HG03342 (cell line): ENCODE results near the gene NAP1L1.
"Not testable (repeated sequence)": the region's sequence is repeated elsewhere in the genome, so short reads cannot be mapped to it uniquely, and the experiment has no call there.

Experiments used
- ATAC-seq: cut with Tn5 transposase; IDR thresholded peaks from one replicate; pipeline ENCODE4 v1.9.1; 2021; ENCODE audit warnings: mild to moderate bottlenecking, moderate library complexity; ENCODE audit not compliant: unreplicated experiment

NAP1L1 gene

GRCh38 chr12:75994069-75994740 lies 90.3 kb downstream of the NAP1L1 start:
- ATAC-seq, result no peak

GRCh38 chr12:75991753-75992152 lies 92.7 kb downstream of the NAP1L1 start:
- no peak for ATAC-seq

GRCh38 chr12:75990189-75990912 lies 94.1 kb downstream of the NAP1L1 start:
- no peak for ATAC-seq

- not testable (repeated sequence) for ATAC-seq
Measured at GRCh38 chr12:75987709-75988108, 96.8 kb downstream of the NAP1L1 start.
